HepG2 (cell line): ENCODE data around the gene ZNF8. TPM values are rescaled to one million over a fixed set of nuclear protein-coding genes. Genes with fewer than 3 reads are reported as not detected.

ENCODE experiments used
- CAMTA2 ChIP-seq: sonication (generic); formaldehyde crosslinking; IDR thresholded peaks from 2 replicates; pipeline ENCODE4 v1.4.0; 2020; ENCODE audit warnings: mild to moderate bottlenecking, missing genetic modification reagents, borderline replicate concordance
- CREB3 ChIP-seq: sonication (generic); formaldehyde crosslinking; IDR thresholded peaks from 2 replicates; pipeline ENCODE4 v1.5.0; 2020; ENCODE audit warnings: missing genetic modification reagents
- KLF9 ChIP-seq: IDR thresholded peaks from 2 replicates; pipeline ENCODE4 v1.6.1; 2016; ENCODE audit warnings: low read depth
- MTERF4 ChIP-seq: sonication (generic); formaldehyde crosslinking; IDR thresholded peaks from 2 replicates; pipeline ENCODE4 v1.8.0; 2023; ENCODE audit warnings: mild to moderate bottlenecking, missing genetic modification reagents
- MYNN ChIP-seq: sonication (generic); formaldehyde crosslinking; IDR thresholded peaks from 2 replicates; pipeline ENCODE4 v1.4.0; 2020; ENCODE audit warnings: mild to moderate bottlenecking, low read depth, missing genetic modification reagents
- SMARCC2 ChIP-seq: fragments of 450-650 bp; IDR thresholded peaks from 2 replicates; pipeline ENCODE4 v1.6.1; 2017; ENCODE audit warnings: antibody characterized with exemption, mild to moderate bottlenecking
- XRCC5 ChIP-seq: fragments of 200-400 bp; formaldehyde crosslinking; optimal IDR thresholded peaks from 2 replicates; pipeline ENCODE3; 2017; ENCODE audit warnings: mild to moderate bottlenecking, low read length
- YEATS4 ChIP-seq: sonication (generic); formaldehyde crosslinking; IDR thresholded peaks from 2 replicates; pipeline ENCODE4 v1.4.0; 2020; ENCODE audit warnings: missing genetic modification reagents, borderline replicate concordance
- ZFP37 ChIP-seq: sonication (generic); formaldehyde crosslinking; IDR thresholded peaks from 2 replicates; pipeline ENCODE4 v1.4.0; 2020; ENCODE audit warnings: missing genetic modification reagents, borderline replicate concordance
- ZFP62 ChIP-seq: sonication (generic); formaldehyde crosslinking; IDR thresholded peaks from 2 replicates; pipeline ENCODE4 v1.4.0; 2020; ENCODE audit warnings: missing genetic modification reagents
- ZFYVE20 ChIP-seq: sonication (generic); formaldehyde crosslinking; IDR thresholded peaks from 2 replicates; pipeline ENCODE4 v1.8.0; 2023; ENCODE audit warnings: low read depth, mild to moderate bottlenecking, moderate library complexity, missing genetic modification reagents, borderline replicate concordance
- ZKSCAN5 ChIP-seq: sonication (generic); formaldehyde crosslinking; IDR thresholded peaks from 2 replicates; pipeline ENCODE4 v1.5.1; 2020; ENCODE audit warnings: mild to moderate bottlenecking, missing genetic modification reagents
- ZNF160 ChIP-seq: sonication (generic); formaldehyde crosslinking; IDR thresholded peaks from 2 replicates; pipeline ENCODE4 v1.8.0; 2022; ENCODE audit warnings: mild to moderate bottlenecking, inconsistent platforms, missing genetic modification reagents
- ZNF512B ChIP-seq: sonication (generic); formaldehyde crosslinking; IDR thresholded peaks from 2 replicates; pipeline ENCODE4 v1.5.1; 2020; ENCODE audit warnings: missing genetic modification reagents, mild to moderate bottlenecking, borderline replicate concordance
- ZNF550 ChIP-seq: sonication (generic); formaldehyde crosslinking; IDR thresholded peaks from 2 replicates; pipeline ENCODE4 v1.4.0; 2020; ENCODE audit warnings: mild to moderate bottlenecking, missing genetic modification reagents, borderline replicate concordance
- ZNF577 ChIP-seq: sonication (generic); formaldehyde crosslinking; IDR thresholded peaks from 2 replicates; pipeline ENCODE4 v1.4.0; 2020; ENCODE audit warnings: mild to moderate bottlenecking, low read depth, missing genetic modification reagents, borderline replicate concordance
- polyA plus RNA-seq, 8 experiments: library from polyadenylated mRNA; depleted of rRNA in 3 of 8; stranded (reverse) in 7 of 8; unstranded in 1 of 8; fragments of >200 nt; fragmentation: Illumina TruSeq in 4 of 8; extraction: Trizol in 4 of 8; gene quantifications; 2 replicates each; pipeline versions ENCODE4 v1.2.1 to v1.2.3, GENCODE V29; 2011 to 2016; ENCODE audit warnings: low read depth in 4 of 8, missing spikeins in 1 of 8, mixed read lengths in 1 of 8; ENCODE audit not compliant: insufficient read depth in 1 of 8
- total RNA-seq, 5 experiments: library from RNA; depleted of rRNA; stranded (reverse); fragments of >200 nt; fragmentation: Illumina TruSeq; extraction: Trizol; gene quantifications; 2 replicates each; pipeline ENCODE4 v1.2.3, GENCODE V29; 2016; ENCODE audit warnings: low read depth in 1 of 5
- TF ChIP-seq, protein P1 (sequence below): sonication (generic); formaldehyde crosslinking; IDR thresholded peaks from 2 replicates; pipeline ENCODE4 v1.5.0; 2020; ENCODE audit warnings: missing genetic modification reagents, mild to moderate bottlenecking, borderline replicate concordance
- TF ChIP-seq, protein P2 (sequence below): IDR thresholded peaks from 2 replicates; pipeline ENCODE4 v1.6.1; 2012; ENCODE audit warnings: inconsistent platforms
- TF ChIP-seq, protein P3 (sequence below): sonication (generic); formaldehyde crosslinking; IDR thresholded peaks from 2 replicates; pipeline ENCODE4; 2020; ENCODE audit warnings: missing genetic modification reagents, mild to moderate bottlenecking, borderline replicate concordance
- TF ChIP-seq, protein P4 (sequence below): sonication (generic); formaldehyde crosslinking; IDR thresholded peaks from 2 replicates; pipeline ENCODE4 v1.4.0; 2020; ENCODE audit warnings: mild to moderate bottlenecking, missing genetic modification reagents

ZNF8 gene
- total and polyA plus RNA-seq, 2 of the 13 experiments (the other 11 are each of a cell fraction or from before 2014, with no cell fraction given), result 3.1 to 3.3 TPM

DNA sequence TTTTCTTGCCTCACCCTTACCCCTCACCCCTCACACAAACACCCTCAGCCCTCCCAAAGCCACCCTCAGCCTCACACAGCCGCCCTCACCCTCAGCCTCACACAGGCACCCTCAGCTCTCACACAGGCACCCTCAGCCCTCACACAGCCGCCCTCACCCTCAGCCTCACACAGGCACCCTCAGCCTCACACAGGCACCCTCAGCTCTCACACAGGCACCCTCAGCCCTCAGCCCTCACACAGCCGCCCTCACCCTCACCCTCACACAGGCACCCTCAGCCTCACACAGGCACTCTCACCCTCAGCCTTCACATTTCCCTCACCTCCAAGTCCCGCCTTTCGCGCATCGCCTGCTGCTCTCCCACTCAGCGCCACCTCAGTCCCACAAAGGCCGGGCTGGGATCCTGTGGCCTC lies 47.8 kb downstream of the ZNF8 start (continued):
- TF ChIP-seq, protein P1, sequence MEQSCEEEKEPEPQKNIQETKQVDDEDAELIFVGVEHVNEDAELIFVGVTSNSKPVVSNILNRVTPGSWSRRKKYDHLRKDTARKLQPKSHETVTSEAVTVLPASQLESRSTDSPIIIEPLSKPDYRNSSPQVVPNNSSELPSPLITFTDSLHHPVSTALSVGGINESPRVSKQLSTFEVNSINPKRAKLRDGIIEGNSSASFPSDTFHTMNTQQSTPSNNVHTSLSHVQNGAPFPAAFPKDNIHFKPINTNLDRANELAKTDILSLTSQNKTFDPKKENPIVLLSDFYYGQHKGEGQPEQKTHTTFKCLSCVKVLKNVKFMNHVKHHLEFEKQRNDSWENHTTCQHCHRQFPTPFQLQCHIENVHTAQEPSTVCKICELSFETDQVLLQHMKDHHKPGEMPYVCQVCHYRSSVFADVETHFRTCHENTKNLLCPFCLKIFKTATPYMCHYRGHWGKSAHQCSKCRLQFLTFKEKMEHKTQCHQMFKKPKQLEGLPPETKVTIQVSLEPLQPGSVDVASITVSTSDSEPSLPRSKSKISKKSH, result no peak
- TF ChIP-seq XRCC5 (no peak), ZNF577 (CRISPR knock-in tag) (no peak), ZNF550 (CRISPR knock-in tag) (no peak), MYNN (CRISPR knock-in tag) (no peak), YEATS4 (no peak), ZFP62 (CRISPR knock-in tag) (no peak), ZNF512B (CRISPR knock-in tag) (peak; percentile 68; the same call in 1 of the 2 replicates), ZKSCAN5 (CRISPR knock-in tag) (peak; percentile 69; the same call in 1 of the 2 replicates), CREB3 (CRISPR knock-in tag) (no peak), ZFYVE20 (CRISPR knock-in tag) (no peak), ZNF160 (CRISPR knock-in tag) (no peak), CAMTA2 (CRISPR knock-in tag) (0 out of 2 replicates have a peak, but pooled peaks have one; percentile 70), SMARCC2 (no peak), MTERF4 (0 out of 2 replicates have a peak, but pooled peaks have one; percentile 37), KLF9 (CRISPR knock-in tag) (no peak), ZFP37 (CRISPR knock-in tag) (no peak)
- TF ChIP-seq, protein P2, sequence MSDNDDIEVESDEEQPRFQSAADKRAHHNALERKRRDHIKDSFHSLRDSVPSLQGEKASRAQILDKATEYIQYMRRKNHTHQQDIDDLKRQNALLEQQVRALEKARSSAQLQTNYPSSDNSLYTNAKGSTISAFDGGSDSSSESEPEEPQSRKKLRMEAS, result no peak
- TF ChIP-seq, protein P3, sequence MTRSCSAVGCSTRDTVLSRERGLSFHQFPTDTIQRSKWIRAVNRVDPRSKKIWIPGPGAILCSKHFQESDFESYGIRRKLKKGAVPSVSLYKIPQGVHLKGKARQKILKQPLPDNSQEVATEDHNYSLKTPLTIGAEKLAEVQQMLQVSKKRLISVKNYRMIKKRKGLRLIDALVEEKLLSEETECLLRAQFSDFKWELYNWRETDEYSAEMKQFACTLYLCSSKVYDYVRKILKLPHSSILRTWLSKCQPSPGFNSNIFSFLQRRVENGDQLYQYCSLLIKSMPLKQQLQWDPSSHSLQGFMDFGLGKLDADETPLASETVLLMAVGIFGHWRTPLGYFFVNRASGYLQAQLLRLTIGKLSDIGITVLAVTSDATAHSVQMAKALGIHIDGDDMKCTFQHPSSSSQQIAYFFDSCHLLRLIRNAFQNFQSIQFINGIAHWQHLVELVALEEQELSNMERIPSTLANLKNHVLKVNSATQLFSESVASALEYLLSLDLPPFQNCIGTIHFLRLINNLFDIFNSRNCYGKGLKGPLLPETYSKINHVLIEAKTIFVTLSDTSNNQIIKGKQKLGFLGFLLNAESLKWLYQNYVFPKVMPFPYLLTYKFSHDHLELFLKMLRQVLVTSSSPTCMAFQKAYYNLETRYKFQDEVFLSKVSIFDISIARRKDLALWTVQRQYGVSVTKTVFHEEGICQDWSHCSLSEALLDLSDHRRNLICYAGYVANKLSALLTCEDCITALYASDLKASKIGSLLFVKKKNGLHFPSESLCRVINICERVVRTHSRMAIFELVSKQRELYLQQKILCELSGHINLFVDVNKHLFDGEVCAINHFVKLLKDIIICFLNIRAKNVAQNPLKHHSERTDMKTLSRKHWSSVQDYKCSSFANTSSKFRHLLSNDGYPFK, result no peak
- TF ChIP-seq, protein P4, sequence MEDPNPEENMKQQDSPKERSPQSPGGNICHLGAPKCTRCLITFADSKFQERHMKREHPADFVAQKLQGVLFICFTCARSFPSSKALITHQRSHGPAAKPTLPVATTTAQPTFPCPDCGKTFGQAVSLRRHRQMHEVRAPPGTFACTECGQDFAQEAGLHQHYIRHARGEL (CRISPR knock-in tag), result 0 out of 2 replicates have a peak, but pooled peaks have one; percentile 17
